ENCODE data around the gene FZD8. TPM values are rescaled to one million over a fixed set of nuclear protein-coding genes. Genes with fewer than 3 reads are reported as not detected.

The FZD8 gene
- total and polyA plus RNA-seq, 2 experiments from 2014 or later: 0.47 to 8.7 TPM

DNA sequence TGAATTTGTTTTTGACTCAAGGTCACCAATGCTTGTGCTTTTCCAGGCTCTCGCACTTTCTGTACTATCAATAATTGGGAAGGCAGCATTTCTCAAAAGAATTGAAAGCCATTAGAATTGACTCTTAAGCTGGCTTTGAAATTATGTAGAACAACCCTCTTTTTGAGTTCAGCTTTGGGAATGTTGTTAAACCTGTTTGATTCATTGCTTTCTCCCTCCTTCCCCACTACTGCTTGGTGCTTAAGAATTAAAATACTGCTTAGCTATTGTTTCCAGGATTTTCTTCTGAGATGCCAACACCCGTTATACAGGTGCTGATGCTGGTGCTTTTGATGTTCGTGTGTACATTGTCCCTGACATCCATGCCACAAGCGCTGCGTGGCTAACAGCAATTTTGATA is 15.5 kb upstream of the FZD8 start:
- no peak; the same call in 2 of the 3 replicates for ATAC-seq
- Histone ChIP-seq H3K4me3 (no peak overlapping the region), H3K4me2 (peak overlapping the region; percentile 56; the same call in 1 of the 2 replicates), H3K36me3 (ENCODE audit: insufficient read depth) (no peaks in the 10 kb centered on the region), H3F3A (replicated peaks; ENCODE audit: low read depth) (no peaks in the 10 kb centered on the region), H3K9me2 (ENCODE audit: insufficient read depth) (no peaks in the 10 kb centered on the region), H3K79me2 (replicated peaks; ENCODE audit: insufficient read depth) (no peaks in the 10 kb centered on the region), H4K20me1 (replicated peaks; ENCODE audit: insufficient read depth) (no peaks in the 10 kb centered on the region), H3K27me3 (ENCODE audit: insufficient read depth) (no peaks in the 10 kb centered on the region), H3K4me1 (ENCODE audit: insufficient read depth) (peaks cover 13% of the 10 kb centered on the region), H3K27ac (ENCODE audit: low read depth) (no peak overlapping the region), H2AFZ (no peak overlapping the region)
- Mint-ChIP-seq H3K4me1 (peaks cover 17% of the 10 kb centered on the region; the same call in 2 of the 3 replicates), H3K27me3 (ENCODE audit: insufficient read depth, low read depth, poor library complexity) (no peaks in the 10 kb centered on the region), H3K9me3 (peaks cover 2% of the 10 kb centered on the region; the same call in 2 of the 3 replicates), H3K4me3 (no peak overlapping the region), H3K36me3 (ENCODE audit: low read depth) (peaks cover 2% of the 10 kb centered on the region; the same call in 2 of the 3 replicates), H3K27ac (no peak overlapping the region)
- no peak for TF ChIP-seq STAT1 (IDR thresholded peaks at IDR 0.05; ENCODE audit: unreplicated experiment)
- peak; percentile 30 for DNase-seq (ENCODE audit: low spot score)

- no peaks in the 10 kb centered on the region for H3F3A ChIP-seq (replicated peaks; ENCODE audit: low read depth)
- Mint-ChIP-seq H3K4me3 (no peak overlapping the region), H3K27me3 (ENCODE audit: insufficient read depth, low read depth, poor library complexity) (no peaks in the 10 kb centered on the region), H3K27ac (no peak overlapping the region), H3K9me3 (no peaks in the 10 kb centered on the region), H3K36me3 (ENCODE audit: low read depth) (no peaks in the 10 kb centered on the region), H3K4me1 (peaks cover 4% of the 10 kb centered on the region; the same call in 2 of the 3 replicates)
- no peaks in the 10 kb centered on the region for H3K27me3 ChIP-seq (ENCODE audit: insufficient read depth)
- no peaks in the 10 kb centered on the region for H3K79me2 ChIP-seq (replicated peaks; ENCODE audit: insufficient read depth)
- H3K4me1 ChIP-seq (ENCODE audit: insufficient read depth): peaks cover 7% of the 10 kb centered on the region
- DNase-seq (ENCODE audit: low spot score): no peak
- no peak overlapping the region for H2AFZ ChIP-seq
- no peaks in the 10 kb centered on the region for H4K20me1 ChIP-seq (replicated peaks; ENCODE audit: insufficient read depth)
- H3K36me3 ChIP-seq (ENCODE audit: insufficient read depth): no peaks in the 10 kb centered on the region
- ATAC-seq: no peak
- H3K27ac ChIP-seq (ENCODE audit: low read depth): no peak overlapping the region
- H3K4me3 ChIP-seq: no peak overlapping the region
- TF ChIP-seq, protein P1, sequence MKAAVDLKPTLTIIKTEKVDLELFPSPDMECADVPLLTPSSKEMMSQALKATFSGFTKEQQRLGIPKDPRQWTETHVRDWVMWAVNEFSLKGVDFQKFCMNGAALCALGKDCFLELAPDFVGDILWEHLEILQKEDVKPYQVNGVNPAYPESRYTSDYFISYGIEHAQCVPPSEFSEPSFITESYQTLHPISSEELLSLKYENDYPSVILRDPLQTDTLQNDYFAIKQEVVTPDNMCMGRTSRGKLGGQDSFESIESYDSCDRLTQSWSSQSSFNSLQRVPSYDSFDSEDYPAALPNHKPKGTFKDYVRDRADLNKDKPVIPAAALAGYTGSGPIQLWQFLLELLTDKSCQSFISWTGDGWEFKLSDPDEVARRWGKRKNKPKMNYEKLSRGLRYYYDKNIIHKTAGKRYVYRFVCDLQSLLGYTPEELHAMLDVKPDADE (IDR thresholded peaks at IDR 0.05): no peak
- TF ChIP-seq ZNF331 (CRISPR knock-in tag; IDR thresholded peaks at IDR 0.05; ENCODE audit: low read depth): no peak
- TF ChIP-seq, protein P2, sequence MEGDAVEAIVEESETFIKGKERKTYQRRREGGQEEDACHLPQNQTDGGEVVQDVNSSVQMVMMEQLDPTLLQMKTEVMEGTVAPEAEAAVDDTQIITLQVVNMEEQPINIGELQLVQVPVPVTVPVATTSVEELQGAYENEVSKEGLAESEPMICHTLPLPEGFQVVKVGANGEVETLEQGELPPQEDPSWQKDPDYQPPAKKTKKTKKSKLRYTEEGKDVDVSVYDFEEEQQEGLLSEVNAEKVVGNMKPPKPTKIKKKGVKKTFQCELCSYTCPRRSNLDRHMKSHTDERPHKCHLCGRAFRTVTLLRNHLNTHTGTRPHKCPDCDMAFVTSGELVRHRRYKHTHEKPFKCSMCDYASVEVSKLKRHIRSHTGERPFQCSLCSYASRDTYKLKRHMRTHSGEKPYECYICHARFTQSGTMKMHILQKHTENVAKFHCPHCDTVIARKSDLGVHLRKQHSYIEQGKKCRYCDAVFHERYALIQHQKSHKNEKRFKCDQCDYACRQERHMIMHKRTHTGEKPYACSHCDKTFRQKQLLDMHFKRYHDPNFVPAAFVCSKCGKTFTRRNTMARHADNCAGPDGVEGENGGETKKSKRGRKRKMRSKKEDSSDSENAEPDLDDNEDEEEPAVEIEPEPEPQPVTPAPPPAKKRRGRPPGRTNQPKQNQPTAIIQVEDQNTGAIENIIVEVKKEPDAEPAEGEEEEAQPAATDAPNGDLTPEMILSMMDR (conservative IDR thresholded peaks at IDR 0.05; ENCODE audit: low read depth in 2 of 2): no peak
- no peak for TF ChIP-seq CREB1 (CRISPR knock-in tag; IDR thresholded peaks at IDR 0.05; ENCODE audit: low read depth)
- TF ChIP-seq REST (IDR thresholded peaks at IDR 0.05; ENCODE audit: unreplicated experiment): no peak
- no peak for TF ChIP-seq EZH2phosphoT487 (IDR thresholded peaks at IDR 0.05; ENCODE audit: unreplicated experiment)
- TF ChIP-seq EZH2 (IDR thresholded peaks at IDR 0.05; ENCODE audit: low read depth, unreplicated experiment): no peak
- H3K4me2 ChIP-seq: no peak overlapping the region
- no peaks in the 10 kb centered on the region for H3K9me2 ChIP-seq (ENCODE audit: insufficient read depth)
Measured at GRCh38 chr10:35652824-35653223, 10.7 kb upstream of the FZD8 start.

All from GM23338 (cell line).